Subcutaneous abdominal adipose tissue (tissue), 5 donors: ENCODE data around the gene POLR3E.

Experiments used
- H3K27ac ChIP-seq: one replicate; pipeline ENCODE4 v1.7.0; 2013; ENCODE audit warnings: low read depth, mild to moderate bottlenecking, inconsistent platforms, low read length, moderate library complexity
- H3K27me3 ChIP-seq, 5 donors: one replicate each; pipeline ENCODE4 v1.7.0; 2013; ENCODE audit warnings: low read length in 5 of 5, inconsistent platforms in 1 of 5; ENCODE audit not compliant: control insufficient read depth in 5 of 5, insufficient read depth in 4 of 5
- H3K36me3 ChIP-seq, 5 donors: one replicate each; pipeline ENCODE4 v1.7.0; 2013; ENCODE audit warnings: low read length in 5 of 5; ENCODE audit not compliant: control insufficient read depth in 5 of 5, insufficient read depth in 5 of 5
- H3K4me1 ChIP-seq, 5 donors: one replicate each; pipeline ENCODE4 v1.7.0; 2013; ENCODE audit warnings: low read length in 5 of 5, mild to moderate bottlenecking in 3 of 5, moderate library complexity in 1 of 5; ENCODE audit not compliant: control insufficient read depth in 5 of 5, insufficient read depth in 5 of 5
- H3K4me3 ChIP-seq, 5 donors: one replicate each; pipeline ENCODE4 v1.7.0; 2013; ENCODE audit warnings: low read length in 5 of 5, low read depth in 1 of 5
- H3K9ac ChIP-seq, 5 donors: one replicate each; pipeline ENCODE4 v1.7.0; 2013; ENCODE audit warnings: low read length in 5 of 5, mild to moderate bottlenecking in 4 of 5, moderate library complexity in 3 of 5
- H3K9me3 ChIP-seq, 5 donors: one replicate each; pipeline ENCODE4 v1.7.0; 2013; ENCODE audit warnings: low read length in 5 of 5; ENCODE audit not compliant: control insufficient read depth in 5 of 5
- donor health status: healthy.
- donor health status: healthy.
- donor health status: healthy.
- donor health status: healthy.
- donor health status: healthy.

The POLR3E gene

GRCh38 chr16:22369221-22369811, 72.1 kb downstream of the POLR3E start:
- Histone ChIP-seq H3K4me1 (peaks cover 0 to 48% (median 33%) of the 10 kb centered on the region in 5 donors), H3K9ac (no peak overlapping the region), H3K27ac (peak overlapping the region; percentile 65), H3K27me3 (no peaks in the 10 kb centered on the region), H3K4me3 (no peak overlapping the region), H3K9me3 (no peaks in the 10 kb centered on the region), H3K36me3 (peaks cover 2 to 5% (median 4%) of the 10 kb centered on the region in 5 donors)

- H3K4me3 ChIP-seq = no peak overlapping the region
- H3K27ac ChIP-seq = peak overlapping the region; percentile 65
- H3K27me3 ChIP-seq = no peaks in the 10 kb centered on the region
- no peaks in the 10 kb centered on the region for H3K36me3 ChIP-seq
- no peaks in the 10 kb centered on the region for H3K9me3 ChIP-seq
- peaks cover 0 to 54% (median 38%) of the 10 kb centered on the region in 5 donors for H3K4me1 ChIP-seq
- peak overlapping the region in 1 of 5 donors; percentile 10 for H3K9ac ChIP-seq
Measured at GRCh38 chr16:22370038-22370820, 73.0 kb downstream of the POLR3E start.

GRCh38 chr16:22372882-22373661, 75.9 kb downstream of the POLR3E start:
- Histone ChIP-seq H3K27me3 (no peaks in the 10 kb centered on the region), H3K4me1 (peaks cover 0 to 59% (median 44%) of the 10 kb centered on the region in 5 donors), H3K4me3 (peak overlapping the region; percentile 75 to 91 (median 88)), H3K9ac (peak overlapping the region; percentile 77 to 90 (median 83)), H3K36me3 (no peaks in the 10 kb centered on the region), H3K9me3 (no peaks in the 10 kb centered on the region), H3K27ac (peak overlapping the region; percentile 69)

GRCh38 chr16:22373662-22374310, 76.6 kb downstream of the POLR3E start:
- Histone ChIP-seq H3K4me3 (peak overlapping the region; percentile 75 to 91 (median 88)), H3K27ac (peak overlapping the region; percentile 69), H3K27me3 (no peaks in the 10 kb centered on the region), H3K9me3 (no peaks in the 10 kb centered on the region), H3K4me1 (peaks cover 0 to 59% (median 44%) of the 10 kb centered on the region in 5 donors), H3K36me3 (no peaks in the 10 kb centered on the region), H3K9ac (peak overlapping the region; percentile 77 to 90 (median 83))

GRCh38 chr16:22374311-22375116, 77.3 kb downstream of the POLR3E start, which contains the start of gene CDR2:
Gene CDR2 (minus strand): TSS chr16:22374619. CDS start chr16:22374309, 310 bp downstream.
- peaks cover 0 to 52% (median 42%) of the 10 kb centered on the region in 5 donors for H3K4me1 ChIP-seq
- peak within 1 kb of the TSS; percentile 69 for H3K27ac ChIP-seq
- H3K27me3 ChIP-seq = no peaks in the 10 kb centered on the region
- H3K4me3 ChIP-seq = peak within 1 kb of the TSS; percentile 81 to 91 (median 88)
- no peaks in the 10 kb centered on the region for H3K9me3 ChIP-seq
- no peaks in the 10 kb centered on the region for H3K36me3 ChIP-seq
- H3K9ac ChIP-seq = peak within 1 kb of the TSS; percentile 77 to 90 (median 88)

- Histone ChIP-seq H3K36me3 (no peaks in the 10 kb centered on the region), H3K9me3 (no peaks in the 10 kb centered on the region), H3K27me3 (no peaks in the 10 kb centered on the region), H3K9ac (peak overlapping the region; percentile 48 to 88 (median 83)), H3K4me1 (peaks cover 0 to 43% (median 34%) of the 10 kb centered on the region in 5 donors), H3K27ac (peak overlapping the region; percentile 67), H3K4me3 (peak overlapping the region; percentile 81 to 91 (median 88))
Measured at GRCh38 chr16:22375117-22375962, 78.1 kb downstream of the POLR3E start.

- H3K9me3 ChIP-seq = no peaks in the 10 kb centered on the region
Measured at GRCh38 chr16:22375963-22376640, 78.9 kb downstream of the POLR3E start.

GRCh38 chr16:22379656-22380055, 82.4 kb downstream of the POLR3E start:
- Histone ChIP-seq H3K4me1 (peaks cover 0 to 24% (median 18%) of the 10 kb centered on the region in 5 donors), H3K9ac (no peak overlapping the region), H3K27me3 (no peaks in the 10 kb centered on the region), H3K4me3 (no peak overlapping the region), H3K36me3 (peaks cover 0 to 3% (median 0%) of the 10 kb centered on the region in 5 donors), H3K27ac (no peak overlapping the region), H3K9me3 (no peaks in the 10 kb centered on the region)

More at GRCh38 chr16:22375963-22376640, 78.9 kb downstream of the POLR3E start:
- no peak overlapping the region for H3K9ac ChIP-seq
- H3K27me3 ChIP-seq = no peaks in the 10 kb centered on the region
- no peaks in the 10 kb centered on the region for H3K36me3 ChIP-seq
- H3K4me1 ChIP-seq = peaks cover 0 to 46% (median 36%) of the 10 kb centered on the region in 5 donors
- no peak overlapping the region for H3K4me3 ChIP-seq
- no peak overlapping the region for H3K27ac ChIP-seq
